ENCODE data around the gene SYTL2.

Gene SYTL2

GRCh38 chr11:85826116-85826855 lies 15.3 kb upstream of the SYTL2 start:
- Histone ChIP-seq H3K9ac (ENCODE audit: low read depth, low read length) (peak overlapping the region; percentile 2), H3K27me3 (ENCODE audit: control insufficient read depth, insufficient read depth, low read length) (no peaks in the 10 kb centered on the region), H3K9me3 (replicated peaks; ENCODE audit: low read length) (no peaks in the 10 kb centered on the region), H3K4me3 (ENCODE audit: low read length) (no peak overlapping the region), H3K4me1 (ENCODE audit: control insufficient read depth, insufficient read depth, low read length) (peaks cover 48% of the 10 kb centered on the region), H3K4me2 (ENCODE audit: low read length) (no peak overlapping the region), H3K36me3 (ENCODE audit: insufficient read depth, low read length) (no peaks in the 10 kb centered on the region)

- Histone ChIP-seq H3K27me3 (ENCODE audit: control insufficient read depth, insufficient read depth, low read length) (no peaks in the 10 kb centered on the region), H3K4me2 (ENCODE audit: low read length) (no peak overlapping the region), H3K36me3 (ENCODE audit: insufficient read depth, low read length) (no peaks in the 10 kb centered on the region), H3K4me1 (ENCODE audit: control insufficient read depth, insufficient read depth, low read length) (peaks cover 52% of the 10 kb centered on the region), H3K9me3 (replicated peaks; ENCODE audit: low read length) (no peaks in the 10 kb centered on the region), H3K4me3 (ENCODE audit: low read length) (no peak overlapping the region), H3K9ac (ENCODE audit: low read depth, low read length) (peak overlapping the region; percentile 2)
Observed at GRCh38 chr11:85825616-85826015, 14.7 kb upstream of the SYTL2 start.

GRCh38 chr11:85823816-85824215 lies 12.9 kb upstream of the SYTL2 start:
- H3K9ac ChIP-seq (ENCODE audit: low read depth, low read length) = no peak overlapping the region
- no peaks in the 10 kb centered on the region for H3K9me3 ChIP-seq (replicated peaks; ENCODE audit: low read length)
- no peak overlapping the region for H3K4me3 ChIP-seq (ENCODE audit: low read length)
- no peak overlapping the region for H3K4me2 ChIP-seq (ENCODE audit: low read length)
- H3K4me1 ChIP-seq (ENCODE audit: control insufficient read depth, insufficient read depth, low read length) = peaks cover 51% of the 10 kb centered on the region
- H3K27me3 ChIP-seq (ENCODE audit: control insufficient read depth, insufficient read depth, low read length) = no peaks in the 10 kb centered on the region
- H3K36me3 ChIP-seq (ENCODE audit: insufficient read depth, low read length) = no peaks in the 10 kb centered on the region

GRCh38 chr11:85822814-85823213 lies 11.9 kb upstream of the SYTL2 start:
- H3K9ac ChIP-seq (ENCODE audit: low read depth, low read length) = no peak overlapping the region
- H3K27me3 ChIP-seq (ENCODE audit: control insufficient read depth, insufficient read depth, low read length) = no peaks in the 10 kb centered on the region
- H3K4me2 ChIP-seq (ENCODE audit: low read length) = no peak overlapping the region
- H3K36me3 ChIP-seq (ENCODE audit: insufficient read depth, low read length) = no peaks in the 10 kb centered on the region
- H3K9me3 ChIP-seq (replicated peaks; ENCODE audit: low read length) = no peaks in the 10 kb centered on the region
- no peak overlapping the region for H3K4me3 ChIP-seq (ENCODE audit: low read length)
- peaks cover 49% of the 10 kb centered on the region for H3K4me1 ChIP-seq (ENCODE audit: control insufficient read depth, insufficient read depth, low read length)

GRCh38 chr11:85821636-85822035 lies 10.7 kb upstream of the SYTL2 start:
- H3K9ac ChIP-seq (ENCODE audit: low read depth, low read length) = peak overlapping the region; percentile 27
- H3K9me3 ChIP-seq (replicated peaks; ENCODE audit: low read length) = no peaks in the 10 kb centered on the region
- H3K4me2 ChIP-seq (ENCODE audit: low read length) = peak overlapping the region; percentile 37
- no peaks in the 10 kb centered on the region for H3K27me3 ChIP-seq (ENCODE audit: control insufficient read depth, insufficient read depth, low read length)
- no peak overlapping the region for H3K4me3 ChIP-seq (ENCODE audit: low read length)
- H3K4me1 ChIP-seq (ENCODE audit: control insufficient read depth, insufficient read depth, low read length) = peaks cover 44% of the 10 kb centered on the region
- H3K36me3 ChIP-seq (ENCODE audit: insufficient read depth, low read length) = no peaks in the 10 kb centered on the region

GRCh38 chr11:85819441-85819840 lies 8.5 kb upstream of the SYTL2 start:
- H3K4me3 ChIP-seq (ENCODE audit: low read length) = no peak overlapping the region
- no peak overlapping the region for H3K4me2 ChIP-seq (ENCODE audit: low read length)
- no peak overlapping the region for H3K9ac ChIP-seq (ENCODE audit: low read depth, low read length)
- peaks cover 54% of the 10 kb centered on the region for H3K4me1 ChIP-seq (ENCODE audit: control insufficient read depth, insufficient read depth, low read length)
- H3K27me3 ChIP-seq (ENCODE audit: control insufficient read depth, insufficient read depth, low read length) = no peaks in the 10 kb centered on the region
- no peaks in the 10 kb centered on the region for H3K36me3 ChIP-seq (ENCODE audit: insufficient read depth, low read length)
- H3K9me3 ChIP-seq (replicated peaks; ENCODE audit: low read length) = no peaks in the 10 kb centered on the region

- H3K4me3 ChIP-seq (ENCODE audit: low read length) = no peak overlapping the region
Observed at GRCh38 chr11:85815186-85815931, 4.4 kb upstream of the SYTL2 start.

GRCh38 chr11:85813721-85814120 lies 2.8 kb upstream of the SYTL2 start:
- Histone ChIP-seq H3K27me3 (ENCODE audit: control insufficient read depth, insufficient read depth, low read length) (peaks cover 10% of the 10 kb centered on the region), H3K36me3 (ENCODE audit: insufficient read depth, low read length) (no peaks in the 10 kb centered on the region), H3K4me2 (ENCODE audit: low read length) (no peak overlapping the region), H3K9ac (ENCODE audit: low read depth, low read length) (no peak overlapping the region), H3K4me3 (ENCODE audit: low read length) (no peak overlapping the region), H3K4me1 (ENCODE audit: control insufficient read depth, insufficient read depth, low read length) (peaks cover 51% of the 10 kb centered on the region), H3K9me3 (replicated peaks; ENCODE audit: low read length) (no peaks in the 10 kb centered on the region)

More at GRCh38 chr11:85815186-85815931, 4.4 kb upstream of the SYTL2 start:
- Histone ChIP-seq H3K4me1 (ENCODE audit: control insufficient read depth, insufficient read depth, low read length) (peaks cover 46% of the 10 kb centered on the region), H3K36me3 (ENCODE audit: insufficient read depth, low read length) (no peaks in the 10 kb centered on the region), H3K9ac (ENCODE audit: low read depth, low read length) (peak overlapping the region; percentile 77), H3K4me2 (ENCODE audit: low read length) (peak overlapping the region; percentile 57), H3K9me3 (replicated peaks; ENCODE audit: low read length) (no peaks in the 10 kb centered on the region), H3K27me3 (ENCODE audit: control insufficient read depth, insufficient read depth, low read length) (peaks cover 6% of the 10 kb centered on the region)

GRCh38 chr11:85811624-85812023 lies 683 bp upstream of the SYTL2 start:
- H3K36me3 ChIP-seq (ENCODE audit: insufficient read depth, low read length) = no peaks in the 10 kb centered on the region
- H3K27me3 ChIP-seq (ENCODE audit: control insufficient read depth, insufficient read depth, low read length) = peaks cover 12% of the 10 kb centered on the region
- peaks cover 39% of the 10 kb centered on the region for H3K4me1 ChIP-seq (ENCODE audit: control insufficient read depth, insufficient read depth, low read length)
- H3K4me3 ChIP-seq (ENCODE audit: low read length) = peak overlapping the region; percentile 81
- H3K9me3 ChIP-seq (replicated peaks; ENCODE audit: low read length) = no peaks in the 10 kb centered on the region
- H3K9ac ChIP-seq (ENCODE audit: low read depth, low read length) = peak overlapping the region; percentile 76
- peak overlapping the region; percentile 98 for H3K4me2 ChIP-seq (ENCODE audit: low read length)

- Histone ChIP-seq H3K4me2 (ENCODE audit: low read length) (peak overlapping the region; percentile 98), H3K27me3 (ENCODE audit: control insufficient read depth, insufficient read depth, low read length) (peaks cover 14% of the 10 kb centered on the region), H3K36me3 (ENCODE audit: insufficient read depth, low read length) (no peaks in the 10 kb centered on the region), H3K9ac (ENCODE audit: low read depth, low read length) (peak overlapping the region; percentile 76), H3K9me3 (replicated peaks; ENCODE audit: low read length) (no peaks in the 10 kb centered on the region), H3K4me1 (ENCODE audit: control insufficient read depth, insufficient read depth, low read length) (peaks cover 28% of the 10 kb centered on the region), H3K4me3 (ENCODE audit: low read length) (peak overlapping the region; percentile 81)
Observed at GRCh38 chr11:85810521-85810870, 445 bp downstream of the SYTL2 start.

GRCh38 chr11:85809863-85810262 lies 1.1 kb downstream of the SYTL2 start:
- peaks cover 14% of the 10 kb centered on the region for H3K27me3 ChIP-seq (ENCODE audit: control insufficient read depth, insufficient read depth, low read length)
- H3K9me3 ChIP-seq (replicated peaks; ENCODE audit: low read length) = no peaks in the 10 kb centered on the region
- H3K4me1 ChIP-seq (ENCODE audit: control insufficient read depth, insufficient read depth, low read length) = peaks cover 24% of the 10 kb centered on the region
- no peak overlapping the region for H3K9ac ChIP-seq (ENCODE audit: low read depth, low read length)
- H3K4me2 ChIP-seq (ENCODE audit: low read length) = peak overlapping the region; percentile 98
- H3K36me3 ChIP-seq (ENCODE audit: insufficient read depth, low read length) = no peaks in the 10 kb centered on the region
- peak overlapping the region; percentile 81 for H3K4me3 ChIP-seq (ENCODE audit: low read length)

Data from skeletal muscle satellite cell (primary cell).